Astrocyte (in vitro differentiated cells and primary cell): ENCODE data around the gene TPPP3. TPM values are rescaled to one million over a fixed set of nuclear protein-coding genes. Genes with fewer than 3 reads are reported as not detected.

Source experiments
- DNase-seq: peaks from one replicate; pipeline ENCODE4 v3.0.0-alpha.2; 2010; ENCODE audit warnings: low read depth
- FAIRE-seq: peaks from 2 replicates; lab custom pipeline; 2011; peaks lifted over from hg19 to GRCh38; lab: Jason Lieb, UNC
- H2AFZ ChIP-seq: 2 replicates; pipeline ENCODE4 v1.6.0; 2012; ENCODE audit warnings: low read depth, low read length, inconsistent platforms
- H3K27ac ChIP-seq: 2 replicates; pipeline ENCODE4 v1.5.1; 2011; ENCODE audit warnings: low read depth, low read length, inconsistent platforms
- H3K27me3 ChIP-seq: 2 replicates; pipeline ENCODE4 v1.6.0; 2011; ENCODE audit warnings: low read length, inconsistent platforms; ENCODE audit not compliant: insufficient read depth
- H3K36me3 ChIP-seq: 2 replicates; pipeline ENCODE4 v1.5.1; 2011; ENCODE audit warnings: low read length, inconsistent platforms; ENCODE audit not compliant: insufficient read depth
- H3K4me1 ChIP-seq: 2 replicates; pipeline ENCODE4 v1.5.1; 2011; ENCODE audit warnings: low read length, inconsistent platforms; ENCODE audit not compliant: insufficient read depth
- H3K4me2 ChIP-seq: 2 replicates; pipeline ENCODE4 v1.6.0; 2012; ENCODE audit warnings: low read length, inconsistent platforms
- H3K4me3 ChIP-seq: 2 replicates; pipeline ENCODE4 v1.5.1; 2011; ENCODE audit warnings: low read depth, mild to moderate bottlenecking, low read length, inconsistent platforms; ENCODE audit not compliant: insufficient read depth
- H3K79me2 ChIP-seq: 2 replicates; pipeline ENCODE4 v1.6.0; 2012; ENCODE audit warnings: mild to moderate bottlenecking, low read length, inconsistent platforms; ENCODE audit not compliant: insufficient read depth
- H3K9ac ChIP-seq: 2 replicates; pipeline ENCODE4 v1.6.0; 2012; ENCODE audit warnings: mild to moderate bottlenecking, low read length, inconsistent platforms
- H3K9me3 ChIP-seq: 2 replicates; pipeline ENCODE4 v1.5.1; 2012; ENCODE audit warnings: low read depth, mild to moderate bottlenecking, low read length, inconsistent platforms; ENCODE audit not compliant: insufficient read depth
- H4K20me1 ChIP-seq: 2 replicates; pipeline ENCODE4 v1.6.0; 2012; ENCODE audit warnings: low read length, inconsistent platforms; ENCODE audit not compliant: insufficient read depth
- H3K27ac Mint-ChIP-seq: one replicate; pipeline ENCODE4 v1.8.0; 2021; ENCODE audit warnings: mild to moderate bottlenecking, mixed read lengths; ENCODE audit not compliant: unreplicated experiment
- H3K27me3 Mint-ChIP-seq: one replicate; pipeline ENCODE4 v1.8.0; 2021; ENCODE audit warnings: low read depth, mixed read lengths; ENCODE audit not compliant: unreplicated experiment
- H3K36me3 Mint-ChIP-seq: one replicate; pipeline ENCODE4 v1.8.0; 2021; ENCODE audit warnings: low read depth, mixed read lengths; ENCODE audit not compliant: unreplicated experiment
- H3K4me1 Mint-ChIP-seq: one replicate; pipeline ENCODE4 v1.8.0; 2021; ENCODE audit warnings: low read depth, mixed read lengths; ENCODE audit not compliant: unreplicated experiment
- H3K4me3 Mint-ChIP-seq: one replicate; pipeline ENCODE4 v1.8.0; 2021; ENCODE audit warnings: mild to moderate bottlenecking, moderate library complexity, mixed read lengths; ENCODE audit not compliant: unreplicated experiment
- H3K9me3 Mint-ChIP-seq: one replicate; pipeline ENCODE4 v1.8.0; 2021; ENCODE audit warnings: mild to moderate bottlenecking, mixed read lengths; ENCODE audit not compliant: unreplicated experiment
- CTCF ChIP-seq: IDR thresholded peaks from 2 replicates; pipeline ENCODE4 v1.5.1; 2011; ENCODE audit warnings: low read depth, mild to moderate bottlenecking, inconsistent platforms, low read length, moderate library complexity; ENCODE audit not compliant: insufficient read depth
- EZH2 ChIP-seq: IDR thresholded peaks from 2 replicates; pipeline ENCODE4 v1.6.1; 2012; ENCODE audit warnings: mild to moderate bottlenecking, low read length, inconsistent platforms; ENCODE audit not compliant: insufficient read depth
- total RNA-seq: library from RNA; stranded (reverse); gene quantifications from 2 replicates; pipeline ENCODE4 v1.2.1, GENCODE V29; 2021

TPPP3 gene
- total RNA-seq, 1 donor from 2014 or later, result 0.75 TPM

- FAIRE-seq (no peak), DNase-seq (no peak)
- Histone ChIP-seq H3K4me3 (no peak overlapping the region), H3K9ac (no peak overlapping the region), H3K36me3 (no peaks in the 10 kb centered on the region), H3K27ac (no peak overlapping the region), H3K27me3 (no peaks in the 10 kb centered on the region), H4K20me1 (peaks cover 4% of the 10 kb centered on the region), H3K9me3 (no peaks in the 10 kb centered on the region), H3K4me2 (peak overlapping the region; percentile 66), H3K79me2 (no peaks in the 10 kb centered on the region), H2AFZ (no peak overlapping the region), H3K4me1 (peaks cover 16% of the 10 kb centered on the region)
- H3K27ac Mint-ChIP-seq, result no peak overlapping the region
- H3K27me3 Mint-ChIP-seq, result peaks cover 35% of the 10 kb centered on the region
- TF ChIP-seq EZH2 (no peak), CTCF (peak; percentile 1)
- no peaks in the 10 kb centered on the region for H3K9me3 Mint-ChIP-seq
- peaks cover 2% of the 10 kb centered on the region for H3K4me1 Mint-ChIP-seq
- H3K36me3 Mint-ChIP-seq, result no peaks in the 10 kb centered on the region
- no peak overlapping the region for H3K4me3 Mint-ChIP-seq
Observed at GRCh38 chr16:67399749-67400704, 6.7 kb upstream of the TPPP3 start.

GRCh38 chr16:67399218-67399733, 6.0 kb upstream of the TPPP3 start:
- Histone ChIP-seq H3K36me3 (no peaks in the 10 kb centered on the region), H3K9ac (no peak overlapping the region), H2AFZ (no peak overlapping the region), H3K4me3 (no peak overlapping the region), H3K79me2 (no peaks in the 10 kb centered on the region), H3K4me2 (peak overlapping the region; percentile 66), H3K27me3 (peaks cover 3% of the 10 kb centered on the region), H3K27ac (no peak overlapping the region), H3K4me1 (peaks cover 16% of the 10 kb centered on the region), H3K9me3 (no peaks in the 10 kb centered on the region), H4K20me1 (peaks cover 4% of the 10 kb centered on the region)
- Mint-ChIP-seq H3K9me3 (no peaks in the 10 kb centered on the region), H3K27me3 (peaks cover 36% of the 10 kb centered on the region), H3K4me1 (peaks cover 2% of the 10 kb centered on the region), H3K27ac (no peak overlapping the region), H3K36me3 (no peaks in the 10 kb centered on the region), H3K4me3 (no peak overlapping the region)
- no peak for FAIRE-seq
- no peak for DNase-seq
- TF ChIP-seq EZH2 (no peak), CTCF (peak; percentile 43)
